ENCODE measurements around the gene RAD50.
A peak's percentile ranks its signal among the peaks of the same experiment; 100 is the strongest.

Gene RAD50

GRCh38 chr5:132651838-132652469, 95.2 kb downstream of the RAD50 start:
- no peak for TF ChIP-seq GLIS3 (CRISPR knock-in tag; IDR thresholded peaks at IDR 0.05)
- no peak for TF ChIP-seq RARB (CRISPR knock-in tag; IDR thresholded peaks at IDR 0.05)
- no peak for TF ChIP-seq ZNF70 (CRISPR knock-in tag; IDR thresholded peaks at IDR 0.05)
- no peak for ATAC-seq

- no peak for ATAC-seq
Observed at GRCh38 chr5:132653716-132654115, 96.9 kb downstream of the RAD50 start.

GRCh38 chr5:132655821-132656773, 99.3 kb downstream of the RAD50 start:
- peak; percentile 71 for ATAC-seq
- TF ChIP-seq ZFP30 (CRISPR knock-in tag; IDR thresholded peaks at IDR 0.05): no peak
- no peak for TF ChIP-seq PATZ1 (CRISPR knock-in tag; IDR thresholded peaks at IDR 0.05; ENCODE audit: borderline replicate concordance)
- TF ChIP-seq TCF4 (CRISPR knock-in tag; IDR thresholded peaks at IDR 0.05; ENCODE audit: borderline replicate concordance): no peak
- TF ChIP-seq BACH2 (CRISPR knock-in tag; IDR thresholded peaks at IDR 0.05; ENCODE audit: borderline replicate concordance): no peak
- TF ChIP-seq CSDC2 (CRISPR knock-in tag; IDR thresholded peaks at IDR 0.05): no peak
- TF ChIP-seq OSR1 (CRISPR knock-in tag; IDR thresholded peaks at IDR 0.05): no peak

More at GRCh38 chr5:132653716-132654115, 96.9 kb downstream of the RAD50 start:
- TF ChIP-seq BACH2 (CRISPR knock-in tag; IDR thresholded peaks at IDR 0.05; ENCODE audit: borderline replicate concordance) (no peak), ISL1 (CRISPR knock-in tag; IDR thresholded peaks at IDR 0.05) (no peak), ZFP30 (CRISPR knock-in tag; IDR thresholded peaks at IDR 0.05) (no peak), ARNTL (CRISPR knock-in tag; IDR thresholded peaks at IDR 0.05; ENCODE audit: borderline replicate concordance, low read depth) (no peak), TCF4 (CRISPR knock-in tag; IDR thresholded peaks at IDR 0.05; ENCODE audit: borderline replicate concordance) (no peak), ZC3H10 (CRISPR knock-in tag; IDR thresholded peaks at IDR 0.05) (no peak), ZNF565 (CRISPR knock-in tag; conservative IDR thresholded peaks at IDR 0.05; ENCODE audit: low read depth) (no peak), ZNF70 (CRISPR knock-in tag; IDR thresholded peaks at IDR 0.05) (no peak), ESRRG (CRISPR knock-in tag; IDR thresholded peaks at IDR 0.05) (no peak), POU6F1 (CRISPR knock-in tag; IDR thresholded peaks at IDR 0.05; ENCODE audit: borderline replicate concordance, low read depth) (no peak)

- no peak for ATAC-seq
- no peak for TF ChIP-seq RARB (CRISPR knock-in tag; IDR thresholded peaks at IDR 0.05)
- TF ChIP-seq GLIS3 (CRISPR knock-in tag; IDR thresholded peaks at IDR 0.05): no peak
- no peak for TF ChIP-seq CREB5 (CRISPR knock-in tag; IDR thresholded peaks at IDR 0.05; ENCODE audit: low read depth)
- no peak for TF ChIP-seq PATZ1 (CRISPR knock-in tag; IDR thresholded peaks at IDR 0.05; ENCODE audit: borderline replicate concordance)
- TF ChIP-seq TSHZ2 (CRISPR knock-in tag; IDR thresholded peaks at IDR 0.05): no peak
- TF ChIP-seq CSDC2 (CRISPR knock-in tag; IDR thresholded peaks at IDR 0.05): no peak
- no peak for TF ChIP-seq CSRNP3 (CRISPR knock-in tag; IDR thresholded peaks at IDR 0.05)
- TF ChIP-seq POU6F1 (CRISPR knock-in tag; IDR thresholded peaks at IDR 0.05; ENCODE audit: borderline replicate concordance, low read depth): no peak
- no peak for TF ChIP-seq ESRRG (CRISPR knock-in tag; IDR thresholded peaks at IDR 0.05)
- TF ChIP-seq ZNF70 (CRISPR knock-in tag; IDR thresholded peaks at IDR 0.05): no peak
- TF ChIP-seq ISL1 (CRISPR knock-in tag; IDR thresholded peaks at IDR 0.05): no peak
- TF ChIP-seq ZNF8 (CRISPR knock-in tag; IDR thresholded peaks at IDR 0.05): no peak
- TF ChIP-seq ZC3H10 (CRISPR knock-in tag; IDR thresholded peaks at IDR 0.05): no peak
- no peak for TF ChIP-seq ZNF565 (CRISPR knock-in tag; conservative IDR thresholded peaks at IDR 0.05; ENCODE audit: low read depth)
Observed at GRCh38 chr5:132656774-132657355, 100.1 kb downstream of the RAD50 start.

Data from SK-N-SH treated with all-trans-retinoic acid at 6 μM for 48 hours (cell line).